Psoas muscle (tissue), 8 donors: Measurements from ENCODE around the gene LRRC4C. TPM values are rescaled to one million over a fixed set of nuclear protein-coding genes. Genes with fewer than 3 reads are reported as not detected.

Source experiments
- ATAC-seq, 4 donors: fragments of 200-7000 bp; cut with Tn5 transposase; one replicate each; pipeline ENCODE4 v1.9.1; 2020; ENCODE audit warnings: moderate library complexity in 3 of 4, mild to moderate bottlenecking in 2 of 4
- DNase-seq, 2 donors: peaks; one replicate each; pipeline ENCODE4 v3.0.0-alpha.2; 2020
- H3K27ac ChIP-seq: fragments of 200-600 bp; one replicate; pipeline ENCODE4 v1.8.0; 2022
- H3K27me3 ChIP-seq, 3 donors: fragments of 200-600 bp in 1 of 3; one replicate each; pipeline versions ENCODE4 v1.6.1 to v1.8.0; 2013 to 2022; ENCODE audit warnings: low read length in 2 of 3, mild to moderate bottlenecking in 2 of 3, moderate library complexity in 1 of 3; ENCODE audit not compliant: insufficient read depth in 3 of 3
- H3K36me3 ChIP-seq, 2 donors: fragments of 200-600 bp in 1 of 2; one replicate each; pipeline versions ENCODE4 v1.6.1 to v1.8.0; 2013 to 2022; ENCODE audit warnings: low read depth in 1 of 2, mild to moderate bottlenecking in 1 of 2, moderate library complexity in 1 of 2; ENCODE audit not compliant: insufficient read depth in 1 of 2
- H3K4me1 ChIP-seq: fragments of 200-600 bp; one replicate; pipeline ENCODE4 v1.8.0; 2022
- H3K4me3 ChIP-seq: fragments of 200-600 bp; one replicate; pipeline ENCODE4 v1.8.0; 2022; ENCODE audit warnings: mild to moderate bottlenecking
- H3K9me3 ChIP-seq: fragments of 200-600 bp; one replicate; pipeline ENCODE4 v1.8.0; 2022
- CTCF ChIP-seq: fragments of 200-600 bp; IDR thresholded peaks from one replicate; pipeline ENCODE4 v1.8.0; 2022; ENCODE audit warnings: antibody characterized with exemption
- WGBS, 3 donors: extraction: QIAGEN DNeasy Blood & Tissue Kit; methylation state at CpG; one replicate each; pipeline versions ENCODE4 v1.1.6 to v1.1.7; 2013; 5-methylcytosine and 5-hydroxymethylcytosine counted together
- intact Hi-C, 2 donors: fragments of 100-400 bp; cut with DNase I; formaldehyde crosslinking; loops; one replicate each; pipeline versions ENCODE4 v1.11.0 to v1.14.2; 2022
- polyA plus RNA-seq, 3 donors: library from polyadenylated mRNA; stranded (reverse); fragments of 200-250 nt; gene quantifications; one replicate each; pipeline ENCODE4 v1.2.3, GENCODE V29; 2013
- total RNA-seq, 4 donors: library from RNA; stranded (reverse); fragmentation: NEBNext Ultra II Directional in 2 of 4; extraction: Animal tissue kit (Norgen Biotek cat#: 25700) in 2 of 4; gene quantifications; one replicate each; pipeline versions ENCODE4 v1.2.1 to v1.2.4, GENCODE V29; 2021 to 2023
- donor health status: healthy with polysubstance abuse.
- donor health status: DM: no; HTN: no; CAD: no; lungs with moderate emphysema.
- donor health status: Bipolar disorder and iron deficiency.
- donor health status: healthy.
- donor health status: DM: yes; HTN: yes; CAD: no.
- donor health status: DM: no; HTN: no; CAD: no.
- donor health status: DM: no; HTN: no; CAD: no.
- donor health status: DM: yes; HTN: yes; CAD: no.

Gene LRRC4C
- total and polyA plus RNA-seq, 7 donors = 0.04 to 0.34 (median 0.12) TPM; not detected in 1

GRCh38 chr11:40291741-40292140 lies 1167.7 kb downstream of the LRRC4C start:
- H3K4me1 ChIP-seq = no peaks in the 10 kb centered on the region
- intact Hi-C loops = no loop called here
- H3K36me3 ChIP-seq = no peaks in the 10 kb centered on the region
- DNase-seq (no peak), ATAC-seq (no peak)
- no peak overlapping the region for H3K27ac ChIP-seq
- WGBS, 3 donors = 31 to 42% (median 32%) methylated on average over 7 of the region's 7 CpGs
- no peaks in the 10 kb centered on the region for H3K9me3 ChIP-seq
- peak overlapping the region; percentile 55 for H3K4me3 ChIP-seq
- TF ChIP-seq CTCF = no peak
- H3K27me3 ChIP-seq = peaks cover 0 to 4% (median 0%) of the 10 kb centered on the region in 3 donors

GRCh38 chr11:40291329-40291728 lies 1168.1 kb downstream of the LRRC4C start:
- Histone ChIP-seq H3K9me3 (no peaks in the 10 kb centered on the region), H3K27me3 (peaks cover 0 to 4% (median 0%) of the 10 kb centered on the region in 3 donors), H3K36me3 (no peaks in the 10 kb centered on the region), H3K27ac (no peak overlapping the region), H3K4me3 (peak overlapping the region; percentile 55), H3K4me1 (no peaks in the 10 kb centered on the region)
- 36 to 41% (median 39%) methylated on average over 3 of the region's 3 CpGs for WGBS, 3 donors
- intact Hi-C loops = no loop called here
- no peak for TF ChIP-seq CTCF
- ATAC-seq (no peak), DNase-seq (no peak)

- ATAC-seq (no peak), DNase-seq (no peak)
- Histone ChIP-seq H3K4me3 (no peak overlapping the region), H3K9me3 (no peaks in the 10 kb centered on the region), H3K27ac (no peak overlapping the region), H3K27me3 (peaks cover 0 to 4% (median 0%) of the 10 kb centered on the region in 3 donors), H3K4me1 (no peaks in the 10 kb centered on the region), H3K36me3 (no peaks in the 10 kb centered on the region)
- intact Hi-C loops = no loop called here
- 50 to 64% (median 55%) methylated on average over 2 of the region's 2 CpGs for WGBS, 3 donors
- TF ChIP-seq CTCF = no peak
These were observed 1169.3 kb downstream of the LRRC4C start for GRCh38 chr11:40290171-40290631.

GRCh38 chr11:40289370-40289769 lies 1170.1 kb downstream of the LRRC4C start:
- 53 to 83% (median 68%) methylated on average over 2 of the region's 2 CpGs for WGBS, 3 donors
- Histone ChIP-seq H3K27ac (no peak overlapping the region), H3K4me1 (no peaks in the 10 kb centered on the region), H3K36me3 (no peaks in the 10 kb centered on the region), H3K9me3 (no peaks in the 10 kb centered on the region), H3K4me3 (no peak overlapping the region), H3K27me3 (peaks cover 0 to 4% (median 0%) of the 10 kb centered on the region in 3 donors)
- ATAC-seq = no peak
- intact Hi-C loops = no loop called here
- no peak for TF ChIP-seq CTCF
- DNase-seq = no peak
